ENCODE measurements around the gene TMED9. TPM values are rescaled to one million over a fixed set of nuclear protein-coding genes. Genes with fewer than 3 reads are reported as not detected.

TMED9 gene
- total RNA-seq, 4 donors from 2014 or later, result 12.8 to 106 (median 73.4) TPM

DNA sequence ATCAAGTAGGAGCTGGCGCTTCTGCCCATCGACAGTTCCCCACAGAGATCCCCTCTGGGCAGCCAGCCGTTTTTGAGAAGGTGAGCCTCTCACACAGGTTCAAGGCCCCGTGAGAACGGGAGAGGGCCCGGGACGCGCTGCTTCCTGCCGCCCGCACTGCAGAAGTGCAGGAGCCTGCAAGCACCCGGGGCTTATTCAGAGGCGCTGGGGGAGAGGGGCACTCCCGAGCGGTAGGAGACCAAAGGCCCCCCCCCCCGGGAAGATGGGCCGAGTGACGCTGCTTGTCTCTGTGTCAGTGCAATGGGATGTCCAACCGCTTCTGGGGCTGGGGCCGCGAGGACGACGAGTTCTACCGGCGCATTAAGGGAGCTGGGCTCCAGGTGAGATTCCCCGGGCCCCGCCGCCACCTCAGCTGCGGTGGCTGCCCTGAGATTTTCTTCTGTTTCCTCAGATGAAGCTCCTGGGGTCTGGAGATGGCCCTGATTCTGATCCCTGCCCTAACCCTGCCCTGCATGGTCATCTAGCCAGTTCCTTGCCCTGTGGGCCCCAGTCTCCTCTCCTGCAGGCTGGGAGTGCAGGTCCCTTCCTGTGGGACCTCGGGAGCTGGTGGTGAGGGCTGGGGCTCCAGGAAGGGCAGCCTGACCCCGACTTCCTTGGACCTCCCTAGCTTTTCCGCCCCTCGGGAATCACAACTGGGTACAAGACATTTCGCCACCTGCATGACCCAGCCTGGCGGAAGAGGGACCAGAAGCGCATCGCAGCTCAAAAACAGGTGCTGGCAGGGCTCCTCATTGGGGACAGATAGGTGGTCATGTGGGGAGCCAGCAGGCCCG lies 16.5 kb downstream of the TMED9 start:
- H3K27ac ChIP-seq, result no peak overlapping the region
- no peaks in the 10 kb centered on the region for H3K27me3 ChIP-seq
- no peaks in the 10 kb centered on the region for H3K9me3 ChIP-seq
- DNase-seq, result no peak
- H3K4me1 ChIP-seq, result peaks cover 0 to 3% of the 10 kb centered on the region in 2 donors
- H3K4me3 ChIP-seq, result no peak overlapping the region
- TF ChIP-seq, protein P1, sequence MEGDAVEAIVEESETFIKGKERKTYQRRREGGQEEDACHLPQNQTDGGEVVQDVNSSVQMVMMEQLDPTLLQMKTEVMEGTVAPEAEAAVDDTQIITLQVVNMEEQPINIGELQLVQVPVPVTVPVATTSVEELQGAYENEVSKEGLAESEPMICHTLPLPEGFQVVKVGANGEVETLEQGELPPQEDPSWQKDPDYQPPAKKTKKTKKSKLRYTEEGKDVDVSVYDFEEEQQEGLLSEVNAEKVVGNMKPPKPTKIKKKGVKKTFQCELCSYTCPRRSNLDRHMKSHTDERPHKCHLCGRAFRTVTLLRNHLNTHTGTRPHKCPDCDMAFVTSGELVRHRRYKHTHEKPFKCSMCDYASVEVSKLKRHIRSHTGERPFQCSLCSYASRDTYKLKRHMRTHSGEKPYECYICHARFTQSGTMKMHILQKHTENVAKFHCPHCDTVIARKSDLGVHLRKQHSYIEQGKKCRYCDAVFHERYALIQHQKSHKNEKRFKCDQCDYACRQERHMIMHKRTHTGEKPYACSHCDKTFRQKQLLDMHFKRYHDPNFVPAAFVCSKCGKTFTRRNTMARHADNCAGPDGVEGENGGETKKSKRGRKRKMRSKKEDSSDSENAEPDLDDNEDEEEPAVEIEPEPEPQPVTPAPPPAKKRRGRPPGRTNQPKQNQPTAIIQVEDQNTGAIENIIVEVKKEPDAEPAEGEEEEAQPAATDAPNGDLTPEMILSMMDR (IDR thresholded peaks at IDR 0.05), result no peak
- TF ChIP-seq POLR2A (IDR thresholded peaks at IDR 0.05), result no peak
- intact Hi-C loops (cut with DNase I; ENCODE audit: low total_unique reads), result no loop called here
- no peaks in the 10 kb centered on the region for H3K36me3 ChIP-seq

DNA sequence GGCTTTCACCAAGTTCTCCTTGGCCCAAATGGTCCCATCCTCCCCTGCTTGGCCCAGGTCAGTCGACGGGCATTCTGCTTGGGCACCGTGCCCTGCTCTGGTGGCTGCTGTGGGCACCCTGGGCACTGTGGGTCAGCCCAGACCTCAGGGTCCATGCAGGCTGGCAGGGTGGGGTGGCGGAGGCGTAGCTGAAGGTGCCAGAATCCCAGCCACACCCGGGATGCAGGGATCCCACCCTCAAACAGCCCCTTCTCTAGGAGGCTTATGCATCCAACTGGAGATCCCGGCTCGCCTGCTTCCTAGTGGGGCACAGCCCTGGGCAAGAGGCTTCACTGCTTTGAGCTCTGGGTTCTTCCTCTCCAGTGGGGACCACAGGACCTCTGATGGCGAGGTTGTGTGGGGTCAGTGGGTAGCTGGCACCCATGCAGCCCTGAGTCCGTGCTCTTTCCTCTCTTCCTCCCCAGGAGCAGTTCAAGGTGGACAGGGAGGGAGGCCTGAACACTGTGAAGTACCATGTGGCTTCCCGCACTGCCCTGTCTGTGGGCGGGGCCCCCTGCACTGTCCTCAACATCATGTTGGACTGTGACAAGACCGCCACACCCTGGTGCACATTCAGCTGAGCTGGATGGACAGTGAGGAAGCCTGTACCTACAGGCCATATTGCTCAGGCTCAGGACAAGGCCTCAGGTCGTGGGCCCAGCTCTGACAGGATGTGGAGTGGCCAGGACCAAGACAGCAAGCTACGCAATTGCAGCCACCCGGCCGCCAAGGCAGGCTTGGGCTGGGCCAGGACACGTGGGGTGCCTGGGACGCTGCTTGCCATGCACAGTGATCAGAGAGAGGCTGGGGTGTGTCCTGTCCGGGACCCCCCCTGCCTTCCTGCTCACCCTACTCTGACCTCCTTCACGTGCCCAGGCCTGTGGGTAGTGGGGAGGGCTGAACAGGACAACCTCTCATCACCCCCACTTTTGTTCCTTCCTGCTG lies 17.4 kb downstream of the TMED9 start:
- intact Hi-C loops (cut with DNase I; ENCODE audit: low total_unique reads), result no loop called here
- H3K27me3 ChIP-seq, result no peaks in the 10 kb centered on the region
- H3K27ac ChIP-seq, result no peak overlapping the region
- H3K4me1 ChIP-seq, result peaks cover 0 to 3% of the 10 kb centered on the region in 2 donors
- no peak for TF ChIP-seq POLR2A (IDR thresholded peaks at IDR 0.05)
- TF ChIP-seq, protein P1 (IDR thresholded peaks at IDR 0.05), result no peak
- no peak for DNase-seq
- H3K4me3 ChIP-seq, result no peak overlapping the region
- H3K36me3 ChIP-seq, result no peaks in the 10 kb centered on the region
- H3K9me3 ChIP-seq, result no peaks in the 10 kb centered on the region

DNA sequence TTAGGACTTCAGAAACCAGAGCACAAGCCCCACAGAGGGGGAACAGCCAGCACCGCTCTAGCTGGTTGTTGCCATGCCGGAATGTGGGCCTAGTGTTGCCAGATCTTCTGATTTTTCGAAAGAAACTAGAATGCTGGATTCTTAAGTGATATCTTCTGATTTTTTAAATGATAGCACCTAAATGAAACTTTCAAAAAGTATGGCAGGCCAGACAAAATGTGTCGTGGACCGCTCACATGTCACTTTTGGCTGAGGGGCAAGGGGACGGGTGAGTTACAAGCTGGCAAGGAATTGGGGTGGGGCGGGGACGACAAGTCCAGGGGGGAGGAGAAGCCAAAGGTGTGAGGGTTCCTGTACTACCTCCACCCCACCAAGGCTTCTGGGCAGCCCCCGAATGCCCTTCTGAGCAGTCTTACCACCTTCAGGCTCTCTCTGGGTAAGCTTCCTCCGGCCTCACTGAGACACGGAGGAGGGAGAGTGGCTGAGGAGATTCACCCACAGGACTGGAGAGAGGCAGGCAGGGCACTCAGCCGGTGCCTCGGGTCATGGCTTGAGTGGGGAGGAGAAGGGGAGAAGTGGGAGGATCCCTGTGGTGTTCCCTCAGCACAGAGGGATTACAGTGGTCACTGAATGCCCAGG lies 18.2 kb downstream of the TMED9 start:
- no peaks in the 10 kb centered on the region for H3K36me3 ChIP-seq
- no peak for DNase-seq
- H3K27ac ChIP-seq, result no peak overlapping the region
- H3K27me3 ChIP-seq, result no peaks in the 10 kb centered on the region
- H3K4me1 ChIP-seq, result peaks cover 0 to 3% of the 10 kb centered on the region in 2 donors
- intact Hi-C loops (cut with DNase I; ENCODE audit: low total_unique reads), result no loop called here
- H3K4me3 ChIP-seq, result no peak overlapping the region
- H3K9me3 ChIP-seq, result no peaks in the 10 kb centered on the region
- TF ChIP-seq, protein P1 (IDR thresholded peaks at IDR 0.05), result no peak
- TF ChIP-seq POLR2A (IDR thresholded peaks at IDR 0.05), result no peak

DNA sequence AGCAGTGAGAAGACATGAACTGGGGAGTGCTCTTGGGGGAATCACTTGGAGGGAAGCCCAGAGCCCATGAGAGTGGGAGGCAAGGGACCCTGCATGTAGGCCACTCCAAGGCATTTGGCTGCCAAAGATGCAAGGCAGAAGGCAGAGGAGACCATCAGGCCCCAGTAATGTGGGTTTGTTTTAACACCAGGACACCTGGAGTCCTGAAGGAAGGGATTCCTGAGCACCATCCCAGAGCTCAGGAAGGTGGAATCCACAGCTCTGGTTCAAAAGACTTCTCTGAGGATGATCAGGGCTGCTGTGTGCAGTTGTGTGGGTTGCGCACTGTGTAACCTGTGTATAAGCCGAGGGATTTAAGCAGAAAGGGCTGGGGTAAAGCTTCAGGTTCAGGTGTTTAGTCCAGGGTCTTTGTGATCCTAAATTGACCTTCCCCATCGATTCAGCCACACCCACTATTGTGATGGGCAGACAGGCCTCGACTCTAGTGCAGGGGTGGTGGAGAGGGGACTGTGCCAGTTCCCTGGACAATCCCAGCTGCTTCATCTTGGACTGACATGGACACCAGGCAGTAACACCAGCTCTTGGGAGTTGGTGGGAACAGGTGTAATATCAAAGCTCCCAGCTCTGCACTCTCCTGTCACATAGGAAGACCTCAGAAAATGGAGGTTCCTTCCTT lies 18.9 kb downstream of the TMED9 start:
- intact Hi-C loops (cut with DNase I; ENCODE audit: low total_unique reads), result no loop called here
- no peaks in the 10 kb centered on the region for H3K36me3 ChIP-seq
- H3K27me3 ChIP-seq, result no peaks in the 10 kb centered on the region
- no peak for TF ChIP-seq POLR2A (IDR thresholded peaks at IDR 0.05)
- TF ChIP-seq, protein P1 (IDR thresholded peaks at IDR 0.05), result no peak
- no peak overlapping the region for H3K27ac ChIP-seq
- no peak for DNase-seq
- H3K9me3 ChIP-seq, result no peaks in the 10 kb centered on the region
- H3K4me3 ChIP-seq, result no peak overlapping the region
- H3K4me1 ChIP-seq, result peaks cover 0 to 3% of the 10 kb centered on the region in 2 donors
